A673 (cell line): ENCODE data around the gene ARHGEF7. TPM values are rescaled to one million over a fixed set of nuclear protein-coding genes. Genes with fewer than 3 reads are reported as not detected.

Experiments
- BruUV-seq: library from RNA; stranded (reverse); fragments of 400-500 nt; replicated peaks from 2 replicates; lab custom pipeline; 2021; lab: Mats Ljungman, UMichigan
- CTCF ChIA-PET: fragments of 300-600 bp; sonication (Branson Sonifier 250); formaldehyde crosslinking; loops from one replicate; lab custom pipeline; 2022; ENCODE audit warnings: antibody characterized with exemption; lab: Charles Lee
- POLR2A ChIA-PET: fragments of 300-600 bp; sonication (Branson Sonifier 250); formaldehyde crosslinking; loops from one replicate; lab custom pipeline; 2022; ENCODE audit warnings: antibody characterized with exemption; ENCODE audit not compliant: low non-redundant PET; lab: Charles Lee
- DNase-seq: peaks from one replicate; pipeline ENCODE4 v3.0.0-alpha.2; 2015; ENCODE audit warnings: low spot score
- H3K27ac ChIP-seq: fragments of 200-600 bp; sonication (generic); 2 replicates; pipeline ENCODE4 v1.5.1; 2016; ENCODE audit warnings: mixed run types, low read depth, mild to moderate bottlenecking, mixed read lengths, antibody characterized with exemption, low read length; ENCODE audit not compliant: poor library complexity, severe bottlenecking
- H3K27me3 ChIP-seq: fragments of 200-600 bp; sonication (generic); replicated peaks from 2 replicates; pipeline ENCODE4 v1.6.1; 2017; ENCODE audit warnings: mixed run types, low read depth, mild to moderate bottlenecking, mixed read lengths, antibody characterized with exemption, low read length; ENCODE audit not compliant: insufficient read depth, poor library complexity
- H3K36me3 ChIP-seq: fragments of 200-600 bp; sonication (generic); 2 replicates; pipeline ENCODE4 v1.6.1; 2016; ENCODE audit warnings: mixed run types, mild to moderate bottlenecking, mixed read lengths, antibody characterized with exemption, low read length; ENCODE audit not compliant: insufficient read depth, poor library complexity, severe bottlenecking
- H3K4me1 ChIP-seq: fragments of 200-600 bp; sonication (generic); 2 replicates; pipeline ENCODE4 v1.6.1; 2017; ENCODE audit warnings: mixed run types, mild to moderate bottlenecking, mixed read lengths, antibody characterized with exemption, low read length; ENCODE audit not compliant: insufficient read depth, poor library complexity, severe bottlenecking
- H3K4me3 ChIP-seq: fragments of 200-600 bp; sonication (generic); 2 replicates; pipeline ENCODE4 v1.5.1; 2016; ENCODE audit warnings: low read depth, mixed run types, mild to moderate bottlenecking, mixed read lengths, low read length; ENCODE audit not compliant: poor library complexity, severe bottlenecking
- H3K9me3 ChIP-seq: fragments of 200-600 bp; sonication (generic); 2 replicates; pipeline ENCODE4 v1.6.1; 2016; ENCODE audit warnings: mixed run types, low read depth, mild to moderate bottlenecking, mixed read lengths, antibody characterized with exemption, low read length; ENCODE audit not compliant: poor library complexity, severe bottlenecking
- EZH2 ChIP-seq: fragments of 200-600 bp; sonication (generic); IDR thresholded peaks from 2 replicates; pipeline ENCODE4 v1.6.1; 2017; ENCODE audit warnings: borderline replicate concordance, low read depth, mild to moderate bottlenecking, mixed read lengths, antibody characterized with exemption, low read length; ENCODE audit not compliant: poor library complexity, severe bottlenecking
- intact Hi-C: fragments of 100-400 bp; cut with micrococcal nuclease; formaldehyde crosslinking; loops from one replicate; pipeline ENCODE4 v1.10.0; 2022; ENCODE audit not compliant: unreplicated experiment
- total RNA-seq: library from RNA; stranded (reverse); gene quantifications from 2 replicates; pipeline ENCODE4 v1.2.3, GENCODE V29; 2021
- TF ChIP-seq, protein P1 (sequence below): fragments of 300-800, 200-600 bp; sonication (generic); conservative IDR thresholded peaks from 2 replicates; pipeline ENCODE4 v1.5.1; 2017; ENCODE audit warnings: low read depth, mild to moderate bottlenecking, antibody characterized with exemption, low read length, moderate library complexity, mixed read lengths

ARHGEF7 gene
- total RNA-seq, 1 experiment from 2014 or later, result 39.9 TPM

DNA sequence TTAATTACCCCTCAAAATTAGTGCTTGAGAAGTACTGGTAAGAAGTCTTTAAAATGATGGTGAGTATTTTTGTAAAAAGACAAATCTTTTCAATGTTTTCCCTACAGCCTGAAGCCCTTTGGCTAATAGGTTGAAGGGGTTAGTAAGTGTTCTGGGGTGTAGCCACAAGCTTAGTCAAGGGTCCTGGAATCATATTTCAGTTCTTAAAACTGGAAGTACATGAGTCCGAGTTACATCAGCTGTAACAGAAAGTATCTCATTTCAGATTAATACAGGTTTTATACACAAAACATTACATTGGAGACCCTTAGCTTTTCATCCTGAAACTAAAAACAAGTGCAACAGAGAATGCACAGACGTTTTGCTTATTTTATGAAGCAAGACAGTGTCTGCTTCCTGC lies 152.7 kb downstream of the ARHGEF7 start:
- no peaks in the 10 kb centered on the region for H3K36me3 ChIP-seq
- no peaks in the 10 kb centered on the region for H3K9me3 ChIP-seq
- BruUV-seq, result no TSS peak
- H3K27ac ChIP-seq, result no peak overlapping the region
- CTCF ChIA-PET, result no interaction called here
- DNase-seq, result no peak
- H3K4me1 ChIP-seq, result no peaks in the 10 kb centered on the region
- TF ChIP-seq, protein P1, sequence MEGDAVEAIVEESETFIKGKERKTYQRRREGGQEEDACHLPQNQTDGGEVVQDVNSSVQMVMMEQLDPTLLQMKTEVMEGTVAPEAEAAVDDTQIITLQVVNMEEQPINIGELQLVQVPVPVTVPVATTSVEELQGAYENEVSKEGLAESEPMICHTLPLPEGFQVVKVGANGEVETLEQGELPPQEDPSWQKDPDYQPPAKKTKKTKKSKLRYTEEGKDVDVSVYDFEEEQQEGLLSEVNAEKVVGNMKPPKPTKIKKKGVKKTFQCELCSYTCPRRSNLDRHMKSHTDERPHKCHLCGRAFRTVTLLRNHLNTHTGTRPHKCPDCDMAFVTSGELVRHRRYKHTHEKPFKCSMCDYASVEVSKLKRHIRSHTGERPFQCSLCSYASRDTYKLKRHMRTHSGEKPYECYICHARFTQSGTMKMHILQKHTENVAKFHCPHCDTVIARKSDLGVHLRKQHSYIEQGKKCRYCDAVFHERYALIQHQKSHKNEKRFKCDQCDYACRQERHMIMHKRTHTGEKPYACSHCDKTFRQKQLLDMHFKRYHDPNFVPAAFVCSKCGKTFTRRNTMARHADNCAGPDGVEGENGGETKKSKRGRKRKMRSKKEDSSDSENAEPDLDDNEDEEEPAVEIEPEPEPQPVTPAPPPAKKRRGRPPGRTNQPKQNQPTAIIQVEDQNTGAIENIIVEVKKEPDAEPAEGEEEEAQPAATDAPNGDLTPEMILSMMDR, result no peak
- TF ChIP-seq EZH2, result no peak
- no peak overlapping the region for H3K4me3 ChIP-seq
- POLR2A ChIA-PET, result no interaction called here
- no peaks in the 10 kb centered on the region for H3K27me3 ChIP-seq
- intact Hi-C loops, result no loop called here

GRCh38 chr13:111269508-111269907 lies 154.4 kb downstream of the ARHGEF7 start:
- BruUV-seq, result no TSS peak

GRCh38 chr13:111270126-111270525 lies 155.0 kb downstream of the ARHGEF7 start:
- Histone ChIP-seq H3K27me3 (no peaks in the 10 kb centered on the region), H3K36me3 (peaks cover 2% of the 10 kb centered on the region), H3K4me3 (no peak overlapping the region), H3K27ac (no peak overlapping the region), H3K9me3 (no peaks in the 10 kb centered on the region), H3K4me1 (no peaks in the 10 kb centered on the region)
- ChIA-PET CTCF (interaction anchor here (0.5 kb wide), 1 partner anchor 58 kb away, joined by 6 read pairs; no protein-coding TSS in a partner anchor), POLR2A (no interaction called here)
- BruUV-seq, result no TSS peak
- DNase-seq, result no peak
- TF ChIP-seq, protein P1, result no peak
- no peak for TF ChIP-seq EZH2
- intact Hi-C loops, result no loop called here

More at GRCh38 chr13:111269508-111269907, 154.4 kb downstream of the ARHGEF7 start:
- TF ChIP-seq, protein P1, result no peak
- TF ChIP-seq EZH2, result no peak
- Histone ChIP-seq H3K9me3 (no peaks in the 10 kb centered on the region), H3K4me1 (no peaks in the 10 kb centered on the region), H3K27me3 (no peaks in the 10 kb centered on the region), H3K27ac (no peak overlapping the region), H3K36me3 (no peaks in the 10 kb centered on the region), H3K4me3 (no peak overlapping the region)
- POLR2A ChIA-PET, result no interaction called here
- CTCF ChIA-PET, result interaction anchor here (0.5 kb wide), 1 partner anchor 59 kb away, joined by 6 read pairs; no protein-coding TSS in a partner anchor
- DNase-seq, result no peak
- intact Hi-C loops, result no loop called here
